Loucy (cell line): Measurements from ENCODE around the gene AGXT.

Experiments used
- H2AFZ ChIP-seq: fragments of 200-600 bp; sonication (generic); 2 replicates; pipeline ENCODE4 v1.6.0; 2016; ENCODE audit warnings: antibody characterized with exemption, mild to moderate bottlenecking, low read length, moderate library complexity
- H3F3A ChIP-seq: fragments of 200-600 bp; 2 replicates; pipeline ENCODE4 v1.6.0; 2016; ENCODE audit warnings: antibody characterized with exemption, low read depth, mild to moderate bottlenecking
- H3K27me3 ChIP-seq: fragments of 200-600 bp; sonication (generic); 2 replicates; pipeline ENCODE4 v1.6.1; 2014; ENCODE audit warnings: low read length, mild to moderate bottlenecking; ENCODE audit not compliant: insufficient read depth, poor library complexity, severe bottlenecking
- H3K36me3 ChIP-seq: fragments of 200-600 bp; sonication (generic); 2 replicates; pipeline ENCODE4 v1.6.1; 2016; ENCODE audit warnings: low read length; ENCODE audit not compliant: insufficient read depth
- H3K4me1 ChIP-seq: fragments of 200-600 bp; sonication (generic); 2 replicates; pipeline ENCODE4 v1.5.1; 2014; ENCODE audit warnings: low read length, mild to moderate bottlenecking; ENCODE audit not compliant: insufficient read depth, poor library complexity, severe bottlenecking
- H3K4me2 ChIP-seq: fragments of 200-600 bp; sonication (generic); 2 replicates; pipeline ENCODE4 v1.6.0; 2014; ENCODE audit warnings: antibody characterized with exemption, low read length, low read depth, mild to moderate bottlenecking; ENCODE audit not compliant: poor library complexity, severe bottlenecking
- H3K4me3 ChIP-seq: fragments of 200-600 bp; sonication (generic); 2 replicates; pipeline ENCODE4 v1.5.1; 2014; ENCODE audit warnings: low read length, mild to moderate bottlenecking, mixed read lengths; ENCODE audit not compliant: poor library complexity, severe bottlenecking
- H3K79me2 ChIP-seq: fragments of 200-600 bp; sonication (generic); 2 replicates; pipeline ENCODE4 v1.6.1; 2014; ENCODE audit warnings: low read length; ENCODE audit not compliant: insufficient read depth
- H3K9ac ChIP-seq: fragments of 200-600 bp; sonication (generic); 2 replicates; pipeline ENCODE4 v1.6.0; 2014; ENCODE audit warnings: mild to moderate bottlenecking, low read depth, low read length, moderate library complexity; ENCODE audit not compliant: poor library complexity, severe bottlenecking
- H3K9me2 ChIP-seq: fragments of 200-600 bp; sonication (generic); replicated peaks from 2 replicates; pipeline ENCODE4 v1.6.1; 2016; ENCODE audit warnings: low read depth, low read length, mixed read lengths
- H3K9me3 ChIP-seq: fragments of 200-600 bp; sonication (generic); 2 replicates; pipeline ENCODE4 v1.6.1; 2014; ENCODE audit warnings: mild to moderate bottlenecking, antibody characterized with exemption, low read length, low read depth; ENCODE audit not compliant: insufficient read depth
- H4K20me1 ChIP-seq: fragments of 200-600 bp; sonication (generic); 2 replicates; pipeline ENCODE4 v1.6.0; 2014; ENCODE audit warnings: antibody characterized with exemption, low read length, mild to moderate bottlenecking; ENCODE audit not compliant: insufficient read depth, poor library complexity, severe bottlenecking
- EZH2phosphoT487 ChIP-seq: fragments of 200-600 bp; IDR thresholded peaks from 2 replicates; pipeline ENCODE4 v1.6.1; 2018; ENCODE audit warnings: antibody characterized with exemption, mild to moderate bottlenecking, moderate library complexity, borderline replicate concordance
- TF ChIP-seq, protein P1 (sequence below): fragments of 200-600 bp; sonication (generic); conservative IDR thresholded peaks from 2 replicates; pipeline ENCODE4 v1.5.1; 2014; ENCODE audit warnings: mild to moderate bottlenecking, antibody characterized with exemption, low read length

Gene AGXT

GRCh38 chr2:240834377-240834975, 34.1 kb upstream of the AGXT start:
- no peaks in the 10 kb centered on the region for H3K4me1 ChIP-seq
- no peak overlapping the region for H3K4me2 ChIP-seq
- H2AFZ ChIP-seq, result no peak overlapping the region
- H3F3A ChIP-seq, result no peaks in the 10 kb centered on the region
- no peak overlapping the region for H3K9ac ChIP-seq
- H3K9me3 ChIP-seq, result no peaks in the 10 kb centered on the region
- H3K4me3 ChIP-seq, result no peak overlapping the region
- H3K79me2 ChIP-seq, result no peaks in the 10 kb centered on the region
- TF ChIP-seq EZH2phosphoT487, result no peak
- TF ChIP-seq, protein P1, sequence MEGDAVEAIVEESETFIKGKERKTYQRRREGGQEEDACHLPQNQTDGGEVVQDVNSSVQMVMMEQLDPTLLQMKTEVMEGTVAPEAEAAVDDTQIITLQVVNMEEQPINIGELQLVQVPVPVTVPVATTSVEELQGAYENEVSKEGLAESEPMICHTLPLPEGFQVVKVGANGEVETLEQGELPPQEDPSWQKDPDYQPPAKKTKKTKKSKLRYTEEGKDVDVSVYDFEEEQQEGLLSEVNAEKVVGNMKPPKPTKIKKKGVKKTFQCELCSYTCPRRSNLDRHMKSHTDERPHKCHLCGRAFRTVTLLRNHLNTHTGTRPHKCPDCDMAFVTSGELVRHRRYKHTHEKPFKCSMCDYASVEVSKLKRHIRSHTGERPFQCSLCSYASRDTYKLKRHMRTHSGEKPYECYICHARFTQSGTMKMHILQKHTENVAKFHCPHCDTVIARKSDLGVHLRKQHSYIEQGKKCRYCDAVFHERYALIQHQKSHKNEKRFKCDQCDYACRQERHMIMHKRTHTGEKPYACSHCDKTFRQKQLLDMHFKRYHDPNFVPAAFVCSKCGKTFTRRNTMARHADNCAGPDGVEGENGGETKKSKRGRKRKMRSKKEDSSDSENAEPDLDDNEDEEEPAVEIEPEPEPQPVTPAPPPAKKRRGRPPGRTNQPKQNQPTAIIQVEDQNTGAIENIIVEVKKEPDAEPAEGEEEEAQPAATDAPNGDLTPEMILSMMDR, result no peak
- H4K20me1 ChIP-seq, result no peaks in the 10 kb centered on the region
- H3K27me3 ChIP-seq, result no peaks in the 10 kb centered on the region
- no peaks in the 10 kb centered on the region for H3K36me3 ChIP-seq
- H3K9me2 ChIP-seq, result no peaks in the 10 kb centered on the region

DNA sequence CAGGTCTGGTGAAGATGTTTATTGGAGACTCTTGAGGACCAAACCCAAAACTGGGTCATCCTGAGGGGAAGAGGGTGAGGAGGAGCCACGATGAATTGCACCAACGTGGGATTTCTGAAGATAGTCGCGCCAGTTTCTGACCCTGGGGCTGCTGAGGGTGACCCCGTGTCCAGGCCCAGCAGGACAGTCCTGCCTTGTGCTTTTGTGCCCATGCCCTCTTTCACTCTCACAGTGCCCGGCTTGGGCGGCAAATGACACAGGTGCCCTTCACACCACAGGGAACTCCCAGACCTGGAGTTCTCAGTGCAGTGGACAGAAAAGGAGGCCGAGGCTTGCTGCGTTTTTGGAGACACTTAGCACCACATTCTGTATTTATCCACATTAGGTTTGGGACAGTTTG, 33.1 kb upstream of the AGXT start:
- no peak overlapping the region for H3K9ac ChIP-seq
- H4K20me1 ChIP-seq, result no peaks in the 10 kb centered on the region
- H3K36me3 ChIP-seq, result no peaks in the 10 kb centered on the region
- H3K27me3 ChIP-seq, result no peaks in the 10 kb centered on the region
- no peak overlapping the region for H3K4me3 ChIP-seq
- no peaks in the 10 kb centered on the region for H3K4me1 ChIP-seq
- no peaks in the 10 kb centered on the region for H3F3A ChIP-seq
- no peak overlapping the region for H3K4me2 ChIP-seq
- H3K9me3 ChIP-seq, result no peaks in the 10 kb centered on the region
- TF ChIP-seq, protein P1, result no peak
- TF ChIP-seq EZH2phosphoT487, result no peak
- no peaks in the 10 kb centered on the region for H3K79me2 ChIP-seq
- no peaks in the 10 kb centered on the region for H3K9me2 ChIP-seq
- H2AFZ ChIP-seq, result no peak overlapping the region

DNA sequence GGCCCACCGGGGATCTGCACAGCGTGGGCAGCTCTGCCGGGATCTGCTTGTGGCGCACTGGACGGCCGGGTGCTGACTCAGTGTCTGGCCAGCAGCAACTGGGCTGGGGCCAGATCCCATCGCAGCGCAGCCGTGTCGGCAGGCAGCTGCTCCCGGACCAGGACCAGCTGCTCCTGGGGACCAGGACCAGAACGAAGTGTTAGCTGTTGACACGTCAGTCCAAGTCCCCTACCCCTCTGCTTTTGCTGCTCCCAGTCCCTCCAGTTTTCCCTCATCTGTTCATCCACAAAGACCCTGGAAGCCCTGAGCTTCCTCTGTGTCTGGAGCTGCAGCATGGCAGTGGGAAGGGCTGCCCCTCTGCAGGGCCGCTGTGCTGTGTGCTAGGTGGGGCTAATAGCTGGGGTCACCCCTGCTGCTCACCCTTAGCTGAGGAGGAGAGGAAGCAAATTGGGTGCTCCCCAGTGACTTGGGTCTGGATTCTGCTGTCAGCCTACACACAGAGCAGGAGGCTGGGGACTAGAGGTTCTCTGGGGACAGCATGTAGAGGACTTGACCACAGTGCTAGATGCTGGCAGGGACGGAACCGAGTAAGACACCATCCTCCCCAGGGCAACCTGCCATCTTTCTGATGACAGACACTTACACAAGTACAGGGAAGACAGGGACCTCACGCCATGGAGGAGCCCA, 31.7 kb upstream of the AGXT start:
- H3K36me3 ChIP-seq, result no peaks in the 10 kb centered on the region
- no peak for TF ChIP-seq EZH2phosphoT487
- TF ChIP-seq, protein P1, result no peak
- no peaks in the 10 kb centered on the region for H3F3A ChIP-seq
- no peaks in the 10 kb centered on the region for H4K20me1 ChIP-seq
- H3K4me1 ChIP-seq, result no peaks in the 10 kb centered on the region
- H3K9me3 ChIP-seq, result no peaks in the 10 kb centered on the region
- no peaks in the 10 kb centered on the region for H3K27me3 ChIP-seq
- no peaks in the 10 kb centered on the region for H3K79me2 ChIP-seq
- H3K4me2 ChIP-seq, result no peak overlapping the region
- H3K4me3 ChIP-seq, result no peak overlapping the region
- H3K9ac ChIP-seq, result no peak overlapping the region
- no peak overlapping the region for H2AFZ ChIP-seq
- H3K9me2 ChIP-seq, result no peaks in the 10 kb centered on the region
